COLO829 (cell line): ENCODE results near the gene CEP72.
"Not testable (repeated sequence)": the region's sequence is repeated elsewhere in the genome, so short reads cannot be mapped to it uniquely, and the experiment has no call there.

Experiments used
- DNase-seq: peaks from one replicate; pipeline ENCODE4 v3.0.0; 2012; ENCODE audit warnings: low spot score

The CEP72 gene

DNA sequence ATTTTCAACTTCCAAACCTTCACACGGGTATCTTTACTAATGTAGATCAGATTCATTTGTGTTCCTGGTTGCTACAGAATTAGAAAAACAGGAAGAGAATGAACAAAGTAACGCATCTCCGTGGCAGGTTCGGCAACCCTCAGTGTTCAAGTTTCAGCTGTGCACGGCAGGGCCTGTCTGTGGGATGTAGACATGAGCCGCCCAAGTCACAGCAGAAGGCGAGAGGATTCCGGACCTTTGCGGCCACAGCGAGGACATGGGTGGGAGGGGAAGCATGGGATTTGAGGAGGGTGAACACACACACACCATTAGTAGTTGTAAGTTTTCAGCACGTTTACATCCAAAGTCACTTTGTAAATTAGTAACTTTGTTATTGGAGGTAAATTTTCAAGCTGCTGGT lies 31.7 kb upstream of the CEP72 start:
- DNase-seq: no peak

DNA sequence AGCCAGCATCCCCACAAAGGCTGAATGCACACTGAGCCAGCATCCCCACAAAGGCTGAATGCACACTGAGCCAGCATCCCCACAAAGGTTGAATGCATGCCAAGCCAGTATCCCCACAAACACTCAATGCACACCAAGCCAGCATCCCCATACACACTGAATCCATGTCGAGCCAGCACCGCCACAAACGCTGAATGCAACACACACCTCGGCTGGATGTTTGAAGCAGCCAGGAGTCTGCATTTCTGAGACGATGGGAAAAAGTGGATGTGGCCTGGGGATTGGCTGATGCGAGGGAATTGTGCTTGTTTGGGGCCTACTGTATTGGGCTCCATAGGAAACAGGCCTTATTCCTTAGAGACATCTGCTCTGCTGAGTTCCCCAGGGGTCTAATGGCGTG lies 30.9 kb upstream of the CEP72 start:
- no peak for DNase-seq

DNA sequence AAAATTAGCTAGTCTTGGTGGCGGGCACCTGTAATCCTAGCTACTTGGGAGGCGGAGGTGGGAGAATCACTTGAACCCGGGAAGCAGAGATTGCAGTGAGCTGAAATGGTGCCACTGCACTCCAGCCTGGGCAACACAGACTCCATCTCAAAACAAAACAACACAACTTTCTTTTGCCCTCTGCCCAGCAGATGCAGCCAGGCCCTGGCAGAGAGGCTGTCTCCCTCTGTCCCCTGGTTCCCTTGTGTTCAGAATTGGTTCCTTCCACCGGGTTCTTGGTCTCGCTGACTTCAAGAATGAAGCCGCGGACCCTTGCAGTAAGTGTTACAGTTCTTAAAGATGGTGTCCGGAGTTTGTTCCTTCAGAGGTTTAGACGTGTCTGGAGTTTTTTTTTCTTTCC lies 30.2 kb upstream of the CEP72 start:
- no peak for DNase-seq

DNA sequence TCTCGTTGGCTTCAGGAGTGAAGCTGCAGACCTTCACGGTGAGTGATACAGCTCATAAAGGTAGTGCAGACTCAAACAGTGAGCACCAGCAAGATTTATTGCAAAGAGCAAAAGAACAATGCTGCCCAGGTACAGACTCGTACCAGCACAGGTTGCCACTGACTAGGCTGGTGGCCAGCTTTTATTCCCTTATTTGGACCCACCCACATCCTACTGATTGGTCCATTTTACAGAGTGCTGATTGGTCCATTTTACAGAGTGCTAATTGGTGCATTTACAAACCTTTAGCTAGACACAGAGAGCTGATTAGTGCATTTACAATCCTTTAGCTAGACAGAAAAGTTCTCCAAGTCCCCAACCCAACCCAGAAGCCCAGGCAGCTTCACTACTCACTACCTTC lies 29.7 kb upstream of the CEP72 start:
- not testable (repeated sequence) for DNase-seq

DNA sequence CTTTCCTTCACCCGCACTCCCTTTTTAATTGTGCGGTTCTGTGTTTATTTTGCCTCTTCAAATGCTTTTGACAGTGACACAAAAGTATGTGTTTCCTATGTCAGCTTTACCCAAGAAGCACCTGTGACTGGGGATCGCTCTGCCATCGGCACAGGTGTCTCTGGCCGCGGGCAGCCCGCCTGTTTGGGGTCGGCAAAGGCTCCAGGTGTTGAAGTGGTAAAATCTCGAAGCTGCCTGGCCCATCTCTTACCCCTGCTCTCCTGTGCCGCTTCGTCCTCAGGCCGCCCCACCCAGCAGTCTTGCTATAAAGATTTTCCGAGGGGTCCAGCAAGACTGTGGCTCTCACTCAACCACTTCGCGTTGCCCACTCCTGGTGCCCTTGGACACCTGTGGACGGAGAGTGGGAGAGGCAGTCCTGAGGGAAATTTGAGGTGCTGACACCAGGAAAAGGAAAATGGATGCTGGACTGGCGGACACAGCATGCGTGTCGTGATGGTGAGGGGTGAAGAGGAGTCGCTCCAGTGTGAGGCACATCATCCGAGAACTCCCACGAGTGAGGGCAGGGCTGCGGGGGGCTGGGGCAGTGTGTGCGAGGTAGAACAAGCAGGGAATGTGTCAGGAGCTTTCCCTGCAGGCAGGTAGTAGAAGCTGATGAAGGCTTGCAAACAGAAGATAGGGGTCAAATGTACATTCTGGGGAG lies 29.1 kb upstream of the CEP72 start:
- no peak for DNase-seq

DNA sequence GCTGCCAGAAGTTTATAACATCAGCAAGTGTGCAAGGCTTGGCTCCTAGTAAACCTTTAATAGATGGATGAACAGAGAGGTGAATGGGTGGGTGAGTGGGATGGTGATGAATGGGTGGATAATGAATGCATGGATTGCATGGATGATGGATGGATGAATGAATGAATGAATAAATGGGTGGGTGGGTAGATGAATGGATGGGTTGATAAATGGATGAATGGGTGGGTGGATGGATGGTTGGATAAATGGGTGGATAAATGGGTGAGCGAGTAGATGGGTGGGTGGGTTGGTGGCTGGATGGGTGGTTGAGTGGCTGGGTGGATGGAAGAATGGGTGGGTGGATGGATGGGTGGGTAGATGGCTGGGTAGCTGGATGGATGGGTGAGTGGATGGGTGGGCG lies 28.5 kb upstream of the CEP72 start:
- DNase-seq: no peak

DNA sequence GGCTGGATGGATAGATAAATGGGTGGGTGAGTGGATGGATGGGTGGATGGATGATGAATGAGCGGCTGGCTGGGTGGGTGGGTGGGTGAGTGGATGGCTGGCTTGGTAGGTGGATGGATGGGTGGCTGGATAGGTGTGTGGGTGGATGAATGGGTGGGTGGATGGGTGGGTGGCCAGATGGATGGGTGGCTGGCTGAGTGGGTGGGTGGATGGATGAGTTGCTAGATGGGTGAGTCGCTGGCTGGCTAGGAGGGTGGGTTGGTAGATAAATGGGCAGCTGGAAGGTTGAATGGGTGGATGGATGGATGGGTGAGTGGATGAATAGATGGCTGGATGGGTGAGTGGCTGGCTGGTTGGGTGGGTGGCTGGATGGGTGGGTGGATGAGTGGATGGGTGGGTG lies 27.9 kb upstream of the CEP72 start:
- DNase-seq: no peak

DNA sequence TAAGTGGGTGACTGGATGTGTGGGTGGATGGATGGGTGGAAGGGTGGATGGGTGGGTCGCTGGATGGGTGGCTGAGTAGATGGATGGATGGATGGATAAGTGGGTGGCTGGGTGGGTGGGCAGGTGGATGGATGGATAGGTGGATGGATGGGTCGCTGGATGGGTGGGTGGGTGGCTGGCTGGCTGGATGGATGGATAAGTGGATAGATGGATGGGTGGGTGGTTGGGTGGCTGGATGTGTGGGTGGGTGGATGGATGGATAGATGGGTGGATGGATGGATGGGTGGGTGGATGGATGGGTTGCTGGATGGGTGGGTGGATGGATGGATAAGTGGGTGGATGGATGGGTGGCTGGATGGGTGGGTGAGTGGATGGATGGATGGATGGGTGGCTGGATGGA lies 27.3 kb upstream of the CEP72 start:
- no peak for DNase-seq

DNA sequence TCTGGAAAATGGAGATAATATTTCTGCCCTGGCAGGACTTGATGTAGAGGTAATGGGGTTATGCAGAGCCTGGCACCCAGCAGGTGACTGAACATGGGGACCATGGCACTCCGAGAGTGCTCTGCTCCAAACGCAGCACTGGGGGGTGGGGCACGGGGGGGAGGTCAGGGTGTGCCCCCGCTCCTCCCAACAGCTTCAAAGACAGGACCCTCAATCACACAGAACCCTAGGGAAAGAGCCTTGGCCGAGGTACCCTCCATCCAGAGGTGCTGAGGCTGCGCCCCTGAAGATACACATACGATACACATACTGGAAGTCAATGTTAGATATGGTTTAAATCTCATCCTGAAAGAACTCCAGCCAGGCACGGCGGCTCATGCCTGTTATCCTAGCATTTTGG lies 26.6 kb upstream of the CEP72 start:
- no peak for DNase-seq

DNA sequence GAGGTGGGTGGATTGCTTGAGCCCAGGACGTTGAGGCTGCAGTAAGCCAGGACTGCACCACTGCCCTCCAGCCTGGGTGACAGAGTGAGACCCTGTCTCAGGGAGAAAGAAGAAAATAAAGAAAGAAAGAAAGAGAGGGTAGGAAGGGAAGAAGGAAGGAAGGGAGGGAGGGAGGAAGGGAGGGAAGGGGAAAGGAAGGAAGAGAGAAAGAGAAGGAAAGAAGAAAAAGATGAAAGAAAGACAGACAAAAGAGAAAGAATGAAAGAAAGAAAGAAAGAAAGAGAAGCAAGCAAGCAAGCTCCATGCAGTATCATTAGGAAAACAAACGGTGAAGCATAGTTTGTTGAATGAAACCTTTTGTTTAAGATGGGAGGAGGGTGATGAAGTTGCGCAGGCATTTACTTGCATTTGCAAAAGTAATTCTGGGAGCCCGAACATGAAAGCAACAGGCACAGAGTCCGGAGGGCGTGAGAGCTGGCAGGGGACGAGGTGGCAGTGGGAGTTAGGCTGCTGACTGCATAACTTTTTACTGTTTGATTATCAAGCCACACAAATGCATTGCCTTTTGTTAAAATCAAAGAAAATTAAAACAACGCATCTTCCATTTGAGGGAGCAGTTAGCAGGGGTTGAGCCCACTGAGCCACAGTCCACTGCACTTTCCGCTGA lies 26.0 kb upstream of the CEP72 start:
- no peak for DNase-seq

DNA sequence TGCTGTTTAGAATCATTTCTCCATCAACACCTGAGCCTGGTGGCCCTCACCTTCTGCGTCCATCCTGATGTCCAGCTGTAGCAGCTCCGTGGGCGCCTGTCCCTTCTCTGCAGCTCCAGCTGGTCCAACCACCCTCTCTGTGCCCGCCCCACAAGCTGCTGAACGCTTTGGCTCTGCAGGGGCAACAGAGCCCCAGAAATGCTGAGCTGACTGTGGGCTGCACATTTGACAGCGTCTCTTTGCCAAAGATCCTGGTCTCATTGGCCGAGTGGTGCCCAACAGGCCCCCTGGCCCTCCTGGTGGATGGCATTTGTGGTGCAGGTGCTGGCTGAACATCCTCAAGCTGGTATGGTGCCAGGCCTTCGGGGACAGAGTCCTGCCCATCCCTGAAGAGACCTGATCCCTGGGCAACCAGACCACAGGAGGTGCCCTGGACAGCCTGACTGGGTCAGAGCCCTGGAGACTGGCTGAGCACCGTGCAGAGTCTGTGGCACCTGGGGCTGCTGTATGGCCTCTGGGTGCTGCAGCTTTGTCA lies 25.3 kb upstream of the CEP72 start:
- no peak for DNase-seq

DNA sequence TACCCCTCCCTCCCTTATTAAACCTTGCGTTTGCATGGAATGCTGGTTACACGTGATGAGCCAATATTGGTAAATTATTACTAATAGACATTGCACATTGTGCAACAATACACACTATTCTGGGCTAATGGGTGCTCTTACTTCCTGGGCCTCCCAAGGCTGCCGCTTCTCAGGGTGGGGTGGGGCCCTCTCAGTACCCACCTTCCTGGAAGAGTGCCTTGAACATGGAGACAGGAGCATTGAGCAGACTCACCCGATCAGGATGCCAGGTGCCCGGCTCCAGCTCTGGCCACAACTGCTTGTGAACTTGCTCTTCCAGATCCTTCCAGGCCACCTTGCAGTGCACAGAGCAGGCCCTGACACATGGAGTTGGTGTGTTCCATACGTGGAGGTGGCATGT lies 24.7 kb upstream of the CEP72 start:
- no peak for DNase-seq

DNA sequence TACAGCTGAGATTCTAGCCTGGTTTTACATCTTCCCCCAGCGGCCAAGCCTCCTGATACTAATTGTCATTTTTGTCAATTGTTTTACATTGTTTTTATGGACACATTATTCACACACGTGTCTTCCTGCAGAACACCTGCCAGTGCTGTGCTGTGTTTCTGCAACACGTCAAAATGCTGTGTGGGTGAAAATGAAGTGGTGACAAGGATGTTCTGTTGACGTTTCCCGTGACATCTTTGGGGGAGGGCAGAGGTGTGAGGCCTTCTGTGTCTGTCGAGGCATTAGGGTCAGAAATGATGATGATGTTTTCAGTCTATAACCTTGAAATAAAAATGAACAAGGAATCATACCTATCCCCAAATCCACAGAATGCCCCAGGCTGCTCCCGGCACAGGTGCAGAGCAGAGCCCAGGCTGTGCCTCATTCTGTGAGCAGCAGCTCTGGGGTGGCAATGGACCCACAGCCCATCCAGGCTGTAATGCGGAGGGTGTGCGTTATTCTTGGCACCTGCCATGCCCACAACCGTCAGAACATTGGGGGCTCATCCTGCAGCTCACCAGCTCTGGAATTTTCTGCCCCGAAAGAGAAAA lies 23.6 kb upstream of the CEP72 start:
- DNase-seq: no peak

DNA sequence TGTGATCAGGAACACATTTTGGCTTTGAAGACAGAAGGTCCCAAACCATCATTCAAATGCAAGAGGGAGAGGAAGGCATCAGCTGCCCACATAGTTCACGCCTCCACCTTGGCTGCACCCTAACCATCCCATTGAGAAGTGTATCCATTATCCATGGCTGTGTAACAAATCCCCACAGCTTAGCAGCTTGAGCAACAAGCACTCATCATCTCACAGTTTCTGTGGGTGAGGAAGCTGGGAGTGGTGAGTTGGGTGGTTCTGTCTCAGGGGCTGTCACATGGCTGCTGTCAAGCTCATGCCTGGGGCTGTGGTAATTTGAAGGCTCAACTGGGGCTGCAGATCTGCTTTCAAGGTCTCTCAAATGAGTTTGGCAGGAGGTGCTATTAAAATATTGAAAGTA lies 23.0 kb upstream of the CEP72 start:
- DNase-seq: no peak

DNA sequence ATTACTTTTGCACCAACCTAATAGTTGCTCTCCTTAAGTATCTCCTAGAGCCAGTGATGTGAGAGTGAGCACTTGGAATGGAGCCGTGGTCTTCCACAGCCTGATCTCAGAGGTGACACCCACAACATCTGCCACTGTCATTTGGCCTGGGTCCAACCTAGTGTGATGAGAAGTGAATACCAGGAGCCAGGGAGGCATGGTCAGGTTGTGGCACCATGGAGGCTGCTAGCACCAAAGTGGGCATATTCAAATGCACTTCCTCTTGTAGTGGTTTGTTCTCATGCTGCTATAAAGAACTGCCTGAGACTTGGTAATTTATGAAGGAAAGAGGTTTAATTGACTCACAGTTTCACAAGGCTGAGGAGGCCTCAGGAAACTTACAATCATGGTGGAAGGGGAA lies 22.6 kb upstream of the CEP72 start:
- no peak for DNase-seq

DNA sequence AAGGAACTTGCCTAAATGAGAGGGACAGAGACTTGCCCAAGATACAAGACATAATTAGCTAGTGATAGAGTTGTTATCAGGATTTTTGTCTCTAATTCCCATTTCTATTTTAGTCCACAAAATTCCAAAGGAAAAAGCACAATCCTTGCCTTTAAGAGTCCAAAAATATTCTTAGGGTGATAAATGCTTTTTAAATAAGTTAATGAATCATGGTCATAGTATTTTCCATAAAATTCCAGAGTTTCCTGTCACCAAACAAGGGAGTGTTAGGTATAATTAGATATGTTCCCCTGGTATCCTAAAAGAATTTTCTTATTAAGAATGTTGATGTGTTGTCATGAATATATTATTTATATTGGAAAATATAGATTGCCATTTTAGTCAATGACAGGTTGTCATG lies 21.8 kb upstream of the CEP72 start:
- no peak for DNase-seq

DNA sequence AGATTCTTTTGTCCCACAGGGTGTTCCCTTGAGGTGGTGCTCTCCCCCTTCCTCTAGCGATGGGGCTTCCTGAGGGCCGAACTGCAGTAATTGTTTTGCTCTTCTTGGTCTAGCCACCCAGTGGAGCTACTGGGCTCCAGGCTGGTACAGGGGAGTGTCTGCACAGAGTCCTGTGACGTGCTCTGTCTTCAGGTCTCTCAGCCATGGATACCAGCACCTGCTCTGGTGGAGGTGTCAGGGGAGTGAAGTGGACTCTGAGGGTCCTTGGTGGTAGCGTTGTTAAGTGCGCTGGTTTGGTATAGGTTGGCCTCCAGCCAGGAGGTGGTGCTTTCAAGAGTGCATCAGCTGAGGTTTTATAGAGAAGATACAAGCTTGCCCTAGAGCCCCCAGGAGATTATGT lies 20.4 kb upstream of the CEP72 start:
- no peak for DNase-seq

DNA sequence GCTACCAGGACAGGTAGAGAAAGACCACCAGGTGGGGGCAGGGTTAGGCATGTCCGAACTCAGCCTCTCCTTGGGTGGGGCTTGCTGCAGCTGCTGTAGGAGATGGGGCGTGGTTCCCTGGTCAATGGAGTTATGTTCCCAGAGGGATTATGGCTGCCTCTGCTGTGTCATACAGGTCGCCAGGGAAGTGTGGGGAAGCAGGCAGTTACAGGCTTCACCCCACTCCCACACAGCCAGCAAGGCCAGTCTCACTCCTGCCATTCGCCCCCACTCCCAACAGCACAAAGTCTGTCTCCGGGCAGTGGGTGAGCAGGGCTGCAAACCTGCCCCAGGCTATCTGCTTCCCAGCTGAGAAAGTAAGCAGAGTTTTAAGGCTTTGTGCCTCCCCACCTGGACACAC lies 20.0 kb upstream of the CEP72 start:
- no peak for DNase-seq

DNA sequence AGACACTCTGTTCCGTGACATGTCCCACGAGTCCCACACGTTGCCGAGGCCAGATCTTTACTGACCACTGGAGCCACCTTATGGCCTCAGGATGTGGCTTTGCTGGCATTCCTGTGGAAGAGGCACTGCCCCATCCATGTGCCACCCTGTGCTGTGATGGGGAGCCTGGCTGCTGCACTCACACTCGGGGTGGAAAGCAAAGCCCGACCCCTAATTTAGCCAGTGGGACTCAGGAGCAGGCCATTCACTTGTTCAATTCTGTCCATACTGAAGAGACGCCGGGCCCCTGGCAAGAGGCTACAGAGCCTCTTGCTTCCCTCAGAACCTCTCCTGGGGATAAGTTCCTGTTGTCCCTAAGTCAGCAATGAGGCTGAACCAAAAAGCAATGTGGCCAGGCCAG lies 18.6 kb upstream of the CEP72 start:
- no peak for DNase-seq

DNA sequence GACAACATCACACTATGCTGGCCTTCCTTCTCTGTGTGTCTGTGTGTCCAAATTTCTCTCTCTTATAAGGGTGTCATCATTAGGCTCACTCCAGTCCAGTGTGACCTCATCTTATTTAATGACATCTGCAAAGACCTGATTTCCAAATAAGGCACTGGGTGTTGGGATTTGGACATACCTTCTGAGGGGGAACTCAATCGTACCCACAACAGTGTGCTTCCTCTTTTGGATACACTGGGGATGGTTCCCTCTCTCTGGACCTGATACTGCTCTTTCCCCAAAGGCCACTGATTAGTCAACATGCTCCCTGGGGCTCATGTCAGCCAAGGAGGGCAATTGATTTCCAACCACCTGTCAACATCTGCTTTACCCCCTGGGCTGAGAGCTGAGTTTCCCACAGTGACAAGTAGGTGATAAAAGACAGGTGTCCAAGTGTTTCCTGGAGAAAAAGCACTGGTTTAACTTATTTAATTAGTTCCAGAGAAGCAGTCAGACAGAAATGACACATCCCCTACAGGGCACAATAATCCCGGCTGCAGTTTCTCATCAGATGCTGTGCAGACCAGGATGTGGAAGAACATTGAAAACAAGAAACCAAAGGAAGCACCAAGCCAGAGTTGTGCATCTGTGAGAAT lies 17.8 kb upstream of the CEP72 start:
- DNase-seq: no peak

DNA sequence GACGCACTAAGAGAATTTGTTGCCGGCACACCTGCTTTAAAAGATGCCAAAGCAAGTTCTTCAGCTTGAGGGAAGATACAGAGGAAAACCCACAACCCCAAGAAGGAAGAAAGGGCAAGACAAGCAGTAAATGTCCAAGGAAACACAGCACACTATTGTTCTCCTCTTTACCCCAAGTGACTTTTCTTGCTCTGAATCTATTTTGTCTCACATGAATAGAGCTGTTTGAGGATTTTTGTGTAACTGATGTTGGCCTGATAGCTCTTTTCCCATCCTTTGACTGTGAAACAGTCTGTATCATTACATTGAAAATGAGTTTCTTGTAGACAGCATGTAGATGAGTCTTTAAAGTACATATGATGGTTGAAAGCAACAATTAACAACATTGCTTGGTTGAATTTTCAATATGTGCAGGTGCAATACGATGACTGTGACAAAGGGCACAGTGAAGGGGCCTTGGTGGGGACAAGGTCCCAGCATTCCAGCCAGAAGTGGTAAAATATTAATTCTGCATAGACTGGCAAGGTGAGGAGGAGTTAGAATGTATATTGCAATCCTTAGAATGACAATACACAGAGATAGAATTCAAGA lies 16.8 kb upstream of the CEP72 start:
- DNase-seq: no peak

DNA sequence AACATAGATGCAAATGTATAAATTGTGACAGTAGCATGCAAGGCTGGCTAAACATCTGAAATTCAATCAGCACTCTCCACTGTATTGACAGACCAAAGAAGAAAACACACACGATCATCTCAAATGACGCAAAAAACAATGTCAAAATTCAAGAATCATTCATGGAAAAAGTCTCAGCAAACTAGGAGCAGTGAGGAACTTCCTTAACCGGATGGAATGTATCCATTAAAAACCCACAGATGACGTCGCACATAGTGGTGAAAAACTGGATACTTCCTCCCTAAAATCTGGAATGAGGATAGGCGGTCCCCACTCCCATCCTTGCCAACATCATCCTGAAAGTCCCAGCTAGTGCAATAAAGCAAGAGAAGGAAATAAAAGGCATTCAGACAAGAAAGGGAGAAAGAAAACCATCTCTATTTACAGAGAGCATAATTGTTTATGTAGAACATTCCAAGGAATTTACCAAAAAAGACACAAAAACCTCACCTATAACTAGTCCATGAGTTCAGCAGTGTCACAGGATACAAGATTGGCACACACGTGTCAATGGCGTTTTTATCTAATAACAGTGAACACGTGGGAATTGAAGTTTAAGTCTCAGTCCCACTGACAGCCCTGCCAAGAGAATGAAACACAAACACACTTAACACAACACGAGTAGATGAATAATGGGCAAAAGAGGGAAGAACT lies 14.1 kb upstream of the CEP72 start:
- no peak for DNase-seq
